SH-SY5Y (cell line): ENCODE data around the gene RELN.

Experiments
- GATA2 ChIP-seq: IDR thresholded peaks from 2 replicates; pipeline ENCODE4 v1.6.1; 2011; ENCODE audit warnings: mild to moderate bottlenecking, low read depth, low read length
- GATA3 ChIP-seq: IDR thresholded peaks from 2 replicates; pipeline ENCODE4 v1.6.1; 2011; ENCODE audit warnings: low read depth, mild to moderate bottlenecking, low read length, moderate library complexity

DNA sequence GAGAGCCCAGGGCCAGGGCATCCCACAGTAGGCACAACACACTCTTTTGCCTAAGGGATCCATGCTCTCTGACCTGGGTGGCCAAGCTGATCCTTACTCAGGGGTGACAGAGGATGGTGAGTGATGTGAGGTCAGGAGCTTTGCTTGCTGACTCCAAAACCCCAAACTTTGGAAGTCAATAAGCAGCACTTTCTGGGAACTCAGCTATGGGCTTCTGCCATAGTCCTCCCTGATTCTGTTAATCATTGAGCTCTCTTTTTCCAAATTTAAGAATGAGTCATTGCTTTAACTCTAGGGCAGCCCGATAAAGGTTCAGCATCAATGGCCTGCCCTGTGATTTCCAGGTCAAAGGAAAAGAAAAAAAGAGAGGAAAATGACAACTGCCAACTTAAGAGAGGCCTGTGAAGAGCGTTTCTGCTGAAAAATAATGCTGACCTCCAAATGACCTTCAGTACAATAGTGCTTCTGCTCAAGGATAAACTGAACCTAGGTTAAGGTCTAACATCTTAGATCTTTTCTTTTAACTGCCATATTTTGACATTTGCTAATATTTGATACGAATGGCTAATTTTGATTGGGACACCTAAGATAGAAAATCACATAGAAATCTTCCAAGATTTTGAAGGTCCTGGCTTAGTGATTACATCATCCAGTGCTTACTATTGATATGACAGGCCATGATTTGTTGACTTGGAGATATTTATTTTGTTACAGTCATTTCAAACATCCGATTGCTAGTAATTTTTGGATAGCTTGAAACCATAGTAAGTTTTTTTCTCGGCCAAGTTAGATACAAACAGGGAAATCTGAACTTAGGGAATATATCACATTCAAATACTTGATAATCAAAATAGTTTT lies 20.8 kb upstream of the RELN start:
- TF ChIP-seq GATA2: no peak
- no peak for TF ChIP-seq GATA3
